IMR-90 (cell line): ENCODE data around the gene SCGB1C2.

Experiments
- BHLHE40 ChIP-seq: fragments of 150-350 bp; IDR thresholded peaks from 2 replicates; pipeline ENCODE4 v1.6.1; 2016; ENCODE audit warnings: mild to moderate bottlenecking, low read depth, low read length
- MAFK ChIP-seq: IDR thresholded peaks from 2 replicates; pipeline ENCODE4 v1.6.1; 2012; ENCODE audit warnings: low read depth, low read length, improper control_type of control experiment
- MAZ ChIP-seq: IDR thresholded peaks from 2 replicates; pipeline ENCODE4 v1.6.1; 2012; ENCODE audit warnings: low read depth, mild to moderate bottlenecking, low read length, improper control_type of control experiment, moderate library complexity, borderline replicate concordance
- POLR2A ChIP-seq: IDR thresholded peaks from 2 replicates; pipeline ENCODE4 v1.6.1; 2012; ENCODE audit warnings: mild to moderate bottlenecking, low read depth, low read length
- RFX5 ChIP-seq: IDR thresholded peaks from 2 replicates; pipeline ENCODE4 v1.8.0; 2012; ENCODE audit warnings: low read depth, mild to moderate bottlenecking, low read length, moderate library complexity
- SMC3 ChIP-seq: fragments of 150-350 bp; IDR thresholded peaks from 2 replicates; pipeline ENCODE4 v1.6.1; 2016; ENCODE audit warnings: low read depth, mild to moderate bottlenecking, antibody characterized with exemption, low read length, moderate library complexity
- TF ChIP-seq, protein P1 (sequence below): conservative IDR thresholded peaks from 2 replicates; pipeline ENCODE4 v1.5.1; 2012; ENCODE audit warnings: mild to moderate bottlenecking, low read depth, low read length, improper control_type of control experiment

DNA sequence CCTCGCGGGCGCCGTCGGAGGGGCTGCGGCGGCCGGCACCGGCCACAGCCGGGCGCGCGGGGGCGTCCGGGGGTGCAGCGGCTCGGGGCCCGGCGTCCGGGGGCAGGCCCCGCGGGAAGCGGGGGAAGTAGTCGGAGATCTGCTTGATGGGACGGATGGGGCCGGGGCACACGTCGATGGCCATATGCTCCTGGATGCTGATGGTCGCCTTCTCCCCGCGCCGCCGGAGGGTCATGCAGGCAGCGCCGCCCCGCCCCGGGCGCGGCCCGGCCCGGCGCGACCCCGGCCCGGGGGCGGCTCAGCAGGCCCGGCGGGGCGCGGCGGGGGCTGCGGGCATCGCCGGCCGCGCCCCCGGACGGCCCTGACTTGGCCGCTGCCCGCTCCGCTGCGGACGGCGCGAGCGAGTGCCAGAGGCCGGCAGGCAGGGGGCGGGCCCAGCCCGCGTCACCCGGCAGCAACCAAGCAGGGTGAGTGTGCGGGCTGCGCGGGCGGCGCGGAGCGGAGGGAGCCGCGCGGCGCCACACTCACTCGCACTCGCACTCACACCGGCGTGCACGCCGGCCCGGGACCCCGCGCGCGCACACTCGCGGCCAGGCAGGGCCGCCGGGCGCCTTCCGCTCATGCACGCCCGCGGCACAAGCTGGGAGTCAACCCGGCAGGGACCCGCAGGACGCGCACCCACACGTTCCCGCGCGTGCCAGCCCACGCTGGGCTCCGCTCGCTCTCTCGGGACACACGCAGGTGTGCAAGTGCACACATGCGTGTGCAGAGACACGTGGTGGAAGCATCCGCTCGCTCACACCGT is 44.1 kb downstream of the SCGB1C2 start, which contains the start of gene DOC2B:
- TF ChIP-seq, protein P1, sequence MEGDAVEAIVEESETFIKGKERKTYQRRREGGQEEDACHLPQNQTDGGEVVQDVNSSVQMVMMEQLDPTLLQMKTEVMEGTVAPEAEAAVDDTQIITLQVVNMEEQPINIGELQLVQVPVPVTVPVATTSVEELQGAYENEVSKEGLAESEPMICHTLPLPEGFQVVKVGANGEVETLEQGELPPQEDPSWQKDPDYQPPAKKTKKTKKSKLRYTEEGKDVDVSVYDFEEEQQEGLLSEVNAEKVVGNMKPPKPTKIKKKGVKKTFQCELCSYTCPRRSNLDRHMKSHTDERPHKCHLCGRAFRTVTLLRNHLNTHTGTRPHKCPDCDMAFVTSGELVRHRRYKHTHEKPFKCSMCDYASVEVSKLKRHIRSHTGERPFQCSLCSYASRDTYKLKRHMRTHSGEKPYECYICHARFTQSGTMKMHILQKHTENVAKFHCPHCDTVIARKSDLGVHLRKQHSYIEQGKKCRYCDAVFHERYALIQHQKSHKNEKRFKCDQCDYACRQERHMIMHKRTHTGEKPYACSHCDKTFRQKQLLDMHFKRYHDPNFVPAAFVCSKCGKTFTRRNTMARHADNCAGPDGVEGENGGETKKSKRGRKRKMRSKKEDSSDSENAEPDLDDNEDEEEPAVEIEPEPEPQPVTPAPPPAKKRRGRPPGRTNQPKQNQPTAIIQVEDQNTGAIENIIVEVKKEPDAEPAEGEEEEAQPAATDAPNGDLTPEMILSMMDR = no peak
- TF ChIP-seq MAZ (no peak), POLR2A (no peak), BHLHE40 (no peak), RFX5 (no peak), MAFK (no peak), SMC3 (no peak)
